Breast epithelium (tissue), 3 donors: ENCODE data around the gene M1AP.

Experiments
- CTCF ChIP-seq, 3 donors: fragments of 450-650 bp; IDR thresholded peaks; one replicate each; pipeline ENCODE4 v1.5.1; 2016 to 2017; ENCODE audit warnings: antibody characterized with exemption in 3 of 3, mild to moderate bottlenecking in 3 of 3, moderate library complexity in 3 of 3
- POLR2A ChIP-seq: fragments of 450-650 bp; IDR thresholded peaks from one replicate; pipeline ENCODE4 v1.6.1; 2016; ENCODE audit warnings: antibody characterized with exemption, mild to moderate bottlenecking, moderate library complexity

GRCh38 chr2:74555610-74556103 lies 92.5 kb downstream of the M1AP start:
- TF ChIP-seq CTCF (IDR thresholded peaks at IDR 0.05) (no peak), POLR2A (no peak)
